Coronary artery (tissue), 2 donors: Measurements from ENCODE around the gene EFCAB11.

Experiments used
- DNase-seq: peaks from one replicate; pipeline ENCODE4 v3.0.0-alpha.2; 2017; ENCODE audit warnings: low spot score
- H3K27ac ChIP-seq, 2 donors: fragments of 200-600 bp; sonication (generic); one replicate each; pipeline ENCODE4 v1.5.1; 2016 to 2019
- H3K4me3 ChIP-seq: fragments of 200-600 bp; sonication (generic); 2 replicates; pipeline ENCODE4 v1.5.1; 2016; ENCODE audit warnings: mild to moderate bottlenecking, moderate library complexity
- TF ChIP-seq, protein P1 (sequence below): fragments of 200-600 bp; sonication (generic); IDR thresholded peaks from one replicate; pipeline ENCODE4 v1.5.1; 2019; ENCODE audit warnings: antibody characterized with exemption

Gene EFCAB11

DNA sequence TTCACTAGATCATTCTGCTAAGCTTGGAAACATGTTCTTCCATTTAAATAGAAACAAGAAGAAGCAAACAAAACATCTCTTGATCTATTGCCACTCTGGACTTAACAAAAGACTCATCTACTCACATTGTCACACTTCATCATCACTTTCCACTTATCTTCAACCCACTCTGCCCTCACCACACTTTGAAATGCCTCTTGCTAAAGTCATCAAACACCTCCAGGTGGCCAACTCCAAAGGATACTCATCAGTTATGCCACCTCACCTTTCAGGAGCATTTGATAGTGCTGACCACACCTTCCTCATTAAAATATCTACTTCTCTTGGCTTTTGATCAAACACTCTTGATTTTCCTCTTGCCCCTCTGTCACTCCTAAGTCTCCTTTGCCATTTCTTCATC is 7.2 kb downstream of the EFCAB11 start:
- no peak overlapping the region for H3K27ac ChIP-seq
- no peak for DNase-seq
- TF ChIP-seq, protein P1, sequence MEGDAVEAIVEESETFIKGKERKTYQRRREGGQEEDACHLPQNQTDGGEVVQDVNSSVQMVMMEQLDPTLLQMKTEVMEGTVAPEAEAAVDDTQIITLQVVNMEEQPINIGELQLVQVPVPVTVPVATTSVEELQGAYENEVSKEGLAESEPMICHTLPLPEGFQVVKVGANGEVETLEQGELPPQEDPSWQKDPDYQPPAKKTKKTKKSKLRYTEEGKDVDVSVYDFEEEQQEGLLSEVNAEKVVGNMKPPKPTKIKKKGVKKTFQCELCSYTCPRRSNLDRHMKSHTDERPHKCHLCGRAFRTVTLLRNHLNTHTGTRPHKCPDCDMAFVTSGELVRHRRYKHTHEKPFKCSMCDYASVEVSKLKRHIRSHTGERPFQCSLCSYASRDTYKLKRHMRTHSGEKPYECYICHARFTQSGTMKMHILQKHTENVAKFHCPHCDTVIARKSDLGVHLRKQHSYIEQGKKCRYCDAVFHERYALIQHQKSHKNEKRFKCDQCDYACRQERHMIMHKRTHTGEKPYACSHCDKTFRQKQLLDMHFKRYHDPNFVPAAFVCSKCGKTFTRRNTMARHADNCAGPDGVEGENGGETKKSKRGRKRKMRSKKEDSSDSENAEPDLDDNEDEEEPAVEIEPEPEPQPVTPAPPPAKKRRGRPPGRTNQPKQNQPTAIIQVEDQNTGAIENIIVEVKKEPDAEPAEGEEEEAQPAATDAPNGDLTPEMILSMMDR: no peak
- H3K4me3 ChIP-seq: no peak overlapping the region

DNA sequence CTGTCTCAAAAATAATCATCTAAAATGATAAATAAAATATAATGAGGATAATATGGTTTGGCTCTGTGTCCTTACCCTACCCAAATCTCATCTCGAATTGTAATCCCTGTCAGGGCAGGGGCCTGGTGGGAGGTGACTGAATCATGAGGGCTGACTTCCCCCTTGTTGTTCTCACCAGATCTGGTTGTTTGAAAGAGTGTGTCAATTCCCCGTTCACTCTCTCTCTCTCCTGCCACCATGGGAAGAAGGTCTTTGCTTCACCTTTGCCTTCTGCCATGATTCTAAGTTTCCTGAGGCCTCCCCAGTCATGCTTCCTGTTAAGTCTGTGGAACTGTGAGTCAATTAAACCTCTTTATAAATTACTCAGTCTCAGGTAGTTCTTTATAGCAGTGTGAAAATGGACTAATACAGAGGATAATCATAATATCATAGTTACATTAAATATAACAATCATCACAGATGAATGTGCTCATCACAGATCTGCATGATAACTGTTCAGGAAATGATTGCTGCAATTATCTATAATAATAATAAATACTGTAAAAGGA is 12.6 kb downstream of the EFCAB11 start:
- TF ChIP-seq, protein P1: no peak
- Histone ChIP-seq H3K27ac (no peak overlapping the region), H3K4me3 (no peak overlapping the region)
- DNase-seq: no peak

DNA sequence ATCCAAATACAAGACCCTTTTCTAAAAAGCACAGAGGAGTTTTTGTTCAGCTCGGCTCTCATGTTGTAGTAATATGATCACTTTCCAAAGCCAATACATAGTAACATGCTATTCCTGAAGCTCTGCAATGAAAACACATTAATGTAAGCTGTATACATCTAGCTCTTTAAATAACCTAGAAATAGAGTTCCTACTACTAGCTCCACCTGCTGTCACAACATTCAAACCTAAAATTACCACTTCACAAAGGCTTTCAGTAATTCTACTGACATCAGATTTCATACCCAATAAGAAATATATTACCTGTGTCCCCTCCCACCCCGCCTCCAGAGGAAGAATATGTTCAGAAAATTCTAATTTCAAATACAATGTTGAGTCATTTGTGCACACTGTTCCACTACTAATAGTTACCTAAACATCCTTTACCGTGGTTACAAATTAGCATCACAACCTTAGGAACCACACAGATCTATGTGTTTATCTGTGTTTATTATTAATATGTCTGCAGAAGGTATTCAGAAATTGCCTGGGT is 17.8 kb downstream of the EFCAB11 start:
- TF ChIP-seq, protein P1: no peak
- DNase-seq: no peak
- Histone ChIP-seq H3K27ac (no peak overlapping the region), H3K4me3 (no peak overlapping the region)

DNA sequence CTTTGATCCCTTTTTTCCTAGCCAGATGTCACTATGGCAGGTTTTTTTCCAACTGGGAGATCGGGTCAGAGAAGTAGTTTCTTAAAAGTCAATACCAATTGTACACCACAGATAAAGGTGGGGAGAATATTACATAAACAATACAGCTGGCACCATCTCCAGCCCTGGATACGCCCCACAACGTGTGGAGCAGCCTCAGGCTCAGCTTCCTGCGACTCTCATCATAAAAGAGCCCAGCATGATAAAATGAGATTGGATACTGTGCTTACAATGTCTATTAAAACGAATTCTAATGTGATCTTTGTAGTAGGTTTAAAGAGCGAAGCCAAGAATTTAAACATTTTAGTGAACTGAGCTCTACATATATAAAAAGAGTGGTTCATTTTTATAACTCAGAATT is 21.5 kb downstream of the EFCAB11 start:
- TF ChIP-seq, protein P1: no peak
- Histone ChIP-seq H3K27ac (no peak overlapping the region), H3K4me3 (no peak overlapping the region)
- DNase-seq: no peak

DNA sequence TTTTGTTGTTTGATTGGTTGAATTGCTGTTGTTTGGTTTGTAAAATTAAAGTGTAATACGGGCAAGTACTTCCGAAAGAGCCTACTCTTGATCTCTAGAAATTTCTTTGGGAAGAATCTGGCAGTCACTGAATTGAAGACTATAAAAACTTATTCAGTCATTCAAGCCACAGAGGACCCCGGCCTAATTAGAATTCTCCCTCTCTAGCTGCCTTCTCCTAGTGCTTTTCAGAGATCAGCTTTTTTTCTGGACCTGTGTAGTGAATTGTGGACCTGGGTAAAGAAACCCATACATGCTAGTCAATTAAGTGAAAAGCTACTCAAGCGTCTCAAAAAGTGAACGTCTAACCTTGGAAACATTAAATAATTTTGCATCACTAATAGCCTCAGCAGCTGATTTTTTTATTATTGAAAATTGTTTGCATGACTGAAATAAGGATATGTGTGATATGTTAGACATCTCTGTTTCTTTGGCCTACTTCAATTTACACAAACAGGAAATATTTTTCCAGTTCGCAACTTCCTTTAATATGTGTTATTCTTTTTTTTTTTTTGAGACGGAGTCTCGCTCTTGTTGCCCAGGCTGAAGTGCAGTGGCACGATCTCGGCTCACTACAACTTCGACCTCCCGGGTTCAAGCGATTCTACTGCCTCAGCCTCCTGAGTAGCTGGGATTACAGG is 27.2 kb downstream of the EFCAB11 start:
- H3K4me3 ChIP-seq: no peak overlapping the region
- TF ChIP-seq, protein P1: no peak
- no peak overlapping the region for H3K27ac ChIP-seq
- no peak for DNase-seq

DNA sequence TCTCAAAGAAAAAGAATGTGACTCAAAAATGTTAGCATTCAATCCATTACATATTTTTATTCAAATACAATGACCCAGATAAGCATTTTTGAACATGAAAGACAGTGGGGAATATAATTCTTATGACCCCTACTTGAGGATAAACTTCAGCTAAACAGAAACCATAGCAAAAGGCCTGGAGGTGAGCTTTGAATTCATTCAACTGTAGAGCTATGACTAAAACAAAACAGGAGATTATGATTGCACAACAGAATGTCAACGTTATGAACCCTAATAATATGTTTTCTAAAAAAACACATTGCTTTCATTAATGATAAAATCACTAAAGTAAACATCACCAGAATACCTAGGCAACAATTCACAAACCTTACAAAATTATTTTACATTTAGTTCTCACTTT is 27.8 kb downstream of the EFCAB11 start:
- H3K27ac ChIP-seq: no peak overlapping the region
- TF ChIP-seq, protein P1: no peak
- DNase-seq: no peak
- H3K4me3 ChIP-seq: no peak overlapping the region

DNA sequence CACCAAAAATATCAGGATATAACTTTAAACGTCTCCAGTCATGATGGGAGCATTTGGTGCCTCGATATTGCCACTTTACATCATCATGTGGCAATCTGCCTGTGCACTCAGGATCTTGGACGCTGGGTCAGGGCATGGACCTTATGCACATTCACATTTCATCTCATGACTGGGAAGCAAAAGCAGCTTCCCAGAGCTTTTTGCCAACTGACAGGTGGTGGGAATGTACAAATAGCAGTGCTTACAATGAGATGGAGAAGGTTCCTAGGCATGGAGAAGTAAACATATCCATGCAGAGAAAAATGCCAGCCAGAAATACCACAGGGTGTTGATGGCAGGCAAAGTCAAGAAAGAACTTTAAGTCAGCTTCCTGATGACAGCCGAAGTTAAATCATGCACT is 30.3 kb downstream of the EFCAB11 start:
- Histone ChIP-seq H3K4me3 (no peak overlapping the region), H3K27ac (no peak overlapping the region)
- DNase-seq: no peak
- TF ChIP-seq, protein P1: no peak
